Caco-2 (cell line): ENCODE measurements around the gene KRT3. TPM values are rescaled to one million over a fixed set of nuclear protein-coding genes. Genes with fewer than 3 reads are reported as not detected.

Experiments used
- BruUV-seq: library from RNA; stranded (reverse); fragments of 400-500 nt; replicated peaks from 2 replicates; lab custom pipeline; 2021; lab: Mats Ljungman, UMichigan
- CTCF ChIA-PET: fragments of 300-600 bp; sonication (Branson Sonifier 250); formaldehyde crosslinking; loops from one replicate; lab custom pipeline; 2022; ENCODE audit warnings: antibody characterized with exemption; lab: Charles Lee
- POLR2A ChIA-PET: fragments of 300-600 bp; sonication (Branson Sonifier 250); formaldehyde crosslinking; loops from one replicate; lab custom pipeline; 2022; ENCODE audit warnings: antibody characterized with exemption; lab: Charles Lee
- DNase-seq, 2 experiments: peaks; one replicate each; pipeline versions ENCODE4 v3.0.0 to v3.0.0-alpha.2; 2020 to 2022
- H3K27me3 ChIP-seq: replicated peaks from 2 replicates; pipeline ENCODE4 v1.6.0; 2011; ENCODE audit warnings: low read length; ENCODE audit not compliant: control insufficient read depth, insufficient read depth
- H3K36me3 ChIP-seq: 2 replicates; pipeline ENCODE4 v1.5.1; 2011; ENCODE audit warnings: low read length; ENCODE audit not compliant: control insufficient read depth, insufficient read depth
- H3K4me1 ChIP-seq: fragments of 250-450 bp; sonication (Bioruptor Pico); 2 replicates; pipeline ENCODE4 v1.5.1; 2020; ENCODE audit warnings: mild to moderate bottlenecking
- H3K4me3 ChIP-seq: 2 replicates; pipeline ENCODE4 v1.5.1; 2011; ENCODE audit warnings: low read depth, mild to moderate bottlenecking, control low read depth, low read length
- H3K9me3 ChIP-seq: fragments of 250-450 bp; sonication (Bioruptor Pico); 2 replicates; pipeline ENCODE4 v1.5.1; 2020; ENCODE audit warnings: mild to moderate bottlenecking, moderate library complexity
- H3K27ac Mint-ChIP-seq: one replicate; pipeline ENCODE4 v1.8.0; 2022; ENCODE audit warnings: mixed read lengths; ENCODE audit not compliant: unreplicated experiment
- H3K27me3 Mint-ChIP-seq: one replicate; pipeline ENCODE4 v1.8.0; 2022; ENCODE audit warnings: mixed read lengths; ENCODE audit not compliant: insufficient read depth, unreplicated experiment
- H3K36me3 Mint-ChIP-seq: one replicate; pipeline ENCODE4 v1.8.0; 2022; ENCODE audit warnings: mild to moderate bottlenecking, mixed read lengths; ENCODE audit not compliant: insufficient read depth, unreplicated experiment
- H3K4me1 Mint-ChIP-seq: one replicate; pipeline ENCODE4 v1.8.0; 2022; ENCODE audit warnings: low read depth, mixed read lengths; ENCODE audit not compliant: unreplicated experiment
- H3K4me3 Mint-ChIP-seq: one replicate; pipeline ENCODE4 v1.8.0; 2022; ENCODE audit warnings: mild to moderate bottlenecking, moderate library complexity, mixed read lengths; ENCODE audit not compliant: unreplicated experiment
- H3K9me3 Mint-ChIP-seq: one replicate; pipeline ENCODE4 v1.8.0; 2022; ENCODE audit warnings: mixed read lengths; ENCODE audit not compliant: unreplicated experiment
- intact Hi-C: fragments of 100-400 bp; cut with micrococcal nuclease; formaldehyde crosslinking; loops from one replicate; pipeline ENCODE4 v1.10.0; 2022; ENCODE audit not compliant: unreplicated experiment
- total RNA-seq: library from RNA; stranded (reverse); gene quantifications from 2 replicates; pipeline ENCODE4 v1.2.3, GENCODE V29; 2022
- TF ChIP-seq, protein P1 (sequence below), 2 experiments: fragments of 200-600 bp in 1 of 2; IDR thresholded peaks; 1 replicate in 1 of 2; 2 replicates in 1 of 2; pipeline versions ENCODE4 v1.5.1 to v1.8.0; 2011 to 2022; ENCODE audit warnings: antibody characterized with exemption in 1 of 2, control low read depth in 1 of 2, inconsistent platforms in 1 of 2, low read depth in 1 of 2, low read length in 1 of 2, mild to moderate bottlenecking in 1 of 2, moderate library complexity in 1 of 2; ENCODE audit not compliant: insufficient read depth in 1 of 2, severe bottlenecking in 1 of 2, unreplicated experiment in 1 of 2

KRT3 gene
- total RNA-seq, 1 experiment from 2014 or later: not detected

DNA sequence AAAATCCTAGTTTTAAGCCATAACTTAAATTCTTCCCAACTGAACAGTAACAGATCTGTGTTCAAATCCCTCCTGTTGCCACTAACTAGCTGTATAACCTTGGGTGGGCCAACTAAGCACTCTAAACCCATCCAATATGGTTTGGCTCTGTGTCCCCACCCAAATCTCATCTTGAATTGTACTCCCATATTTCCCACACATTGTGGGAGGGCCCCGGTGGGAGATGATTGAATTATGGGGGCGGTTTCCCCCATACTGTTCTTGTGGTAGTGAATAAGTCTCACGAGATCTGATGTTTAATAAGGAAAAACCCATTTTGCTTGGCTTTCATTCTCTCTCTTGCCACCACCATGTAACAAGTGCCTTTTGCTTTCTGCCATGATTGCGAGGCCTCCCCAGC, 19.2 kb upstream of the KRT3 start:
- BruUV-seq: no TSS peak
- Histone ChIP-seq H3K36me3 (no peaks in the 10 kb centered on the region), H3K4me3 (no peak overlapping the region), H3K27me3 (no peaks in the 10 kb centered on the region), H3K4me1 (peaks cover 31% of the 10 kb centered on the region), H3K9me3 (no peaks in the 10 kb centered on the region)
- CTCF ChIA-PET: interaction anchor here (1.6 kb wide), 1 partner anchor 50 kb away, joined by 4 read pairs; no protein-coding TSS in a partner anchor
- TF ChIP-seq, protein P1, sequence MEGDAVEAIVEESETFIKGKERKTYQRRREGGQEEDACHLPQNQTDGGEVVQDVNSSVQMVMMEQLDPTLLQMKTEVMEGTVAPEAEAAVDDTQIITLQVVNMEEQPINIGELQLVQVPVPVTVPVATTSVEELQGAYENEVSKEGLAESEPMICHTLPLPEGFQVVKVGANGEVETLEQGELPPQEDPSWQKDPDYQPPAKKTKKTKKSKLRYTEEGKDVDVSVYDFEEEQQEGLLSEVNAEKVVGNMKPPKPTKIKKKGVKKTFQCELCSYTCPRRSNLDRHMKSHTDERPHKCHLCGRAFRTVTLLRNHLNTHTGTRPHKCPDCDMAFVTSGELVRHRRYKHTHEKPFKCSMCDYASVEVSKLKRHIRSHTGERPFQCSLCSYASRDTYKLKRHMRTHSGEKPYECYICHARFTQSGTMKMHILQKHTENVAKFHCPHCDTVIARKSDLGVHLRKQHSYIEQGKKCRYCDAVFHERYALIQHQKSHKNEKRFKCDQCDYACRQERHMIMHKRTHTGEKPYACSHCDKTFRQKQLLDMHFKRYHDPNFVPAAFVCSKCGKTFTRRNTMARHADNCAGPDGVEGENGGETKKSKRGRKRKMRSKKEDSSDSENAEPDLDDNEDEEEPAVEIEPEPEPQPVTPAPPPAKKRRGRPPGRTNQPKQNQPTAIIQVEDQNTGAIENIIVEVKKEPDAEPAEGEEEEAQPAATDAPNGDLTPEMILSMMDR (IDR thresholded peaks at IDR 0.05; ENCODE audit: insufficient read depth in 1 of 2, low read depth in 1 of 2, low read length in 1 of 2, severe bottlenecking in 1 of 2, unreplicated experiment in 1 of 2): no peak
- H3K4me3 Mint-ChIP-seq: no peak overlapping the region
- H3K36me3 Mint-ChIP-seq: no peaks in the 10 kb centered on the region
- POLR2A ChIA-PET: no interaction called here
- intact Hi-C loops: no loop called here
- H3K4me1 Mint-ChIP-seq: peaks cover 27% of the 10 kb centered on the region
- no peak overlapping the region for H3K27ac Mint-ChIP-seq
- DNase-seq: no peak
- no peaks in the 10 kb centered on the region for H3K27me3 Mint-ChIP-seq
- no peaks in the 10 kb centered on the region for H3K9me3 Mint-ChIP-seq

DNA sequence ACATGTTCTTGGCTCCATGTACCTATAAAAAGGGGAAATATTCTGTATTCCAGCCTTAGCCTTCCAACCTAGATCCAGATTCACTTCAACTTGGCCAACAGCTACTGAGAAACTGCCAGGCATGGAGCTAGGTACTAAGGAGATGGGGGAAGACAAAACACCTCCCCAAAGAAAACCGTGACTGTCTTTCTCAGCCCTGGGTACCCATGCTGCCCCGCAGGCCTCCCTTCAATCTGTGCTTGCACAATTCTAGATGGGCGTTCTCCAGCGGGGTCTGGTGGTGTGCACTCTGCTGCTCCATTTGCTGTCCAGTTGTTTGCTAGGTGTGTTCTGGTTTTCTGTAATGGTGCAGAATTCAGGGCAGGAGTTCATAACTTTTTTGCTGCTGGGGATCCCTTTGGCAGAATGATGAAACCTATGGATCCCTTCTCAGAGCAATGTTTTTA, 18.8 kb upstream of the KRT3 start:
- no TSS peak for BruUV-seq

DNA sequence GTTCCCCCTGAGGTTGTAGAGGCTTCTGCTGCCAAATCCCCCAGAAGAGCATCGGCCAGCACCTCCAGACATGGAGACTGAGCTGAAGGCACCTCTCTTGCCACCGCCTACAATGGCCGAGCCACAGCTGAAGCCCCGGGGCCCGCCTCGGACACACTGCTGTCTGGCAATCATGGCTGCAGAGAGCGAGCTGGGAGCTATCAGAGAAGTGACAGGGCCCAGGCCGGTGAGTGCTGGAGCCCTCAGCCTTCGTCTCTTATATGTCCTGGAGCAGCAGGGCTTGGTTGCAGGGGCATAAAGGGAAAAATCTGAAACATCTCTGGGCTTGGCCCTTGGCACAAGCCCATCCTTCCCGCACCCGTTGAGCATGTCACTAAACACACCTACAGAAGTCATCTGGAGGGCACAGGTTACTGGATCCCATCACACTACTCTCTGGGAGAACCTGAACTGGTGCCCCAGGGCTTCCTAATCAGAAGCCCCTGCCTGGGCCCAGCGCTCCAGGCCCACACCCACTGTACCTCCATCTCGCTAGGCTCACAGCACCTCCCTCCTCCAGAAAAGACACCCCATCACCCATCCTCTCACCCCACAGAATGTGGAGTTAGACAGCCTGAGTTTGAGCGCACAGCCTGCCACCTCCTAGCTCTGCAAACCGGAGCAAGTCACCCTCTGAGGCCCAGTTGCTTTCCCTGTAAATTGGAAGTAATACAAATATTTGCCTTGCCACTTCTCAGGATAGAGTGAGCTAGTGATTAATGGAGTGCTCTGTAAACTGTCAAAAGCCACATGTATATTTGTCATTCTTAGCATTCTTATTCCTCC, 18.2 kb upstream of the KRT3 start, which contains the start of gene KRT4:
Gene KRT4 (minus strand): TSS at position 232 of the 825 bp plus-strand sequence. CDS start 58 bp downstream, at position 174.
- peaks cover 26% of the 10 kb centered on the region for H3K4me1 Mint-ChIP-seq
- Histone ChIP-seq H3K4me3 (no peak within 1 kb of the TSS), H3K36me3 (no peaks in the 10 kb centered on the region), H3K9me3 (no peaks in the 10 kb centered on the region), H3K4me1 (peaks cover 31% of the 10 kb centered on the region), H3K27me3 (no peaks in the 10 kb centered on the region)
- peak in 1 of 2 experiments; percentile 51 for DNase-seq
- intact Hi-C loops: no loop called here
- TF ChIP-seq, protein P1 (IDR thresholded peaks at IDR 0.05; ENCODE audit: insufficient read depth in 1 of 2, low read depth in 1 of 2, low read length in 1 of 2, severe bottlenecking in 1 of 2, unreplicated experiment in 1 of 2): no peak
- peak within 1 kb of the TSS; percentile 43 for H3K4me3 Mint-ChIP-seq
- H3K27ac Mint-ChIP-seq: peak within 1 kb of the TSS; percentile 3
- no TSS peak for BruUV-seq
- CTCF ChIA-PET: interaction anchor here (1.1 to 1.6 kb wide), 3 partner anchors 13 to 56 kb away, joined by 4 to 6 read pairs (median 4); no protein-coding TSS in a partner anchor
- no peaks in the 10 kb centered on the region for H3K36me3 Mint-ChIP-seq
- no peaks in the 10 kb centered on the region for H3K27me3 Mint-ChIP-seq
- POLR2A ChIA-PET: interaction anchor here (0.7 kb wide), 1 partner anchor 9 kb away, joined by 3 read pairs; no protein-coding TSS in a partner anchor
- no peaks in the 10 kb centered on the region for H3K9me3 Mint-ChIP-seq

More for the DNA sequence above, 18.8 kb upstream of the KRT3 start:
- Histone ChIP-seq H3K4me1 (peaks cover 31% of the 10 kb centered on the region), H3K36me3 (no peaks in the 10 kb centered on the region), H3K9me3 (no peaks in the 10 kb centered on the region), H3K4me3 (no peak overlapping the region), H3K27me3 (no peaks in the 10 kb centered on the region)
- Mint-ChIP-seq H3K27ac (peak overlapping the region; percentile 3), H3K36me3 (no peaks in the 10 kb centered on the region), H3K9me3 (no peaks in the 10 kb centered on the region), H3K4me1 (peaks cover 26% of the 10 kb centered on the region), H3K27me3 (no peaks in the 10 kb centered on the region), H3K4me3 (peak overlapping the region; percentile 43)
- ChIA-PET POLR2A (interaction anchor here (0.7 kb wide), 1 partner anchor 10 kb away, joined by 3 read pairs; no protein-coding TSS in a partner anchor), CTCF (interaction anchor here (1.6 kb wide), 1 partner anchor 51 kb away, joined by 4 read pairs; no protein-coding TSS in a partner anchor)
- intact Hi-C loops: no loop called here
- peak in 1 of 2 experiments; percentile 28 for DNase-seq
- TF ChIP-seq, protein P1 (IDR thresholded peaks at IDR 0.05; ENCODE audit: insufficient read depth in 1 of 2, low read depth in 1 of 2, low read length in 1 of 2, severe bottlenecking in 1 of 2, unreplicated experiment in 1 of 2): no peak
